Naive B cell (primary cell): ENCODE data around the gene POLR1H. TPM values are rescaled to one million over a fixed set of nuclear protein-coding genes. Genes with fewer than 3 reads are reported as not detected.

Experiments used
- ATAC-seq, 2 donors: fragments of 150-1000 bp; cut with Tn5 transposase; 2 replicates each; pipeline ENCODE4 v1.10.0; 2021; ENCODE audit warnings: low read depth in 2 of 2, mild to moderate bottlenecking in 2 of 2, moderate library complexity in 2 of 2
- DNase-seq: peaks from one replicate; pipeline ENCODE4 v3.0.0; 2022
- H3K27ac Mint-ChIP-seq, 6 donors: one replicate each; pipeline ENCODE4 v1.8.0; 2020 to 2022; ENCODE audit warnings: mild to moderate bottlenecking in 6 of 6, mixed read lengths in 6 of 6, moderate library complexity in 5 of 6, inconsistent platforms in 2 of 6
- H3K27me3 Mint-ChIP-seq, 3 donors: one replicate each; pipeline ENCODE4 v1.8.0; 2021 to 2022; ENCODE audit warnings: mixed read lengths in 3 of 3, mild to moderate bottlenecking in 1 of 3
- H3K36me3 Mint-ChIP-seq, 2 donors: one replicate each; pipeline ENCODE4 v1.8.0; 2020 to 2022; ENCODE audit warnings: mixed read lengths in 2 of 2, inconsistent platforms in 1 of 2, mild to moderate bottlenecking in 1 of 2
- H3K4me1 Mint-ChIP-seq, 3 donors: one replicate each; pipeline ENCODE4 v1.8.0; 2020 to 2022; ENCODE audit warnings: mixed read lengths in 3 of 3, inconsistent platforms in 1 of 3, mild to moderate bottlenecking in 1 of 3, moderate library complexity in 1 of 3
- H3K4me3 Mint-ChIP-seq, 8 donors: one replicate each; pipeline ENCODE4 v1.8.0; 2020 to 2022; ENCODE audit warnings: mild to moderate bottlenecking in 8 of 8, mixed read lengths in 8 of 8, moderate library complexity in 8 of 8, inconsistent platforms in 2 of 8
- H3K9me3 Mint-ChIP-seq, 7 donors: one replicate each; pipeline ENCODE4 v1.8.0; 2020 to 2022; ENCODE audit warnings: mixed read lengths in 7 of 7, mild to moderate bottlenecking in 5 of 7, inconsistent platforms in 2 of 7, moderate library complexity in 1 of 7
- polyA plus RNA-seq, 6 donors: library from polyadenylated mRNA; unstranded; fragments of 300-500 nt; fragmentation: Illumina TruSeq; gene quantifications; one replicate each; pipeline ENCODE4 v1.2.3, GENCODE V29; 2021; ENCODE audit warnings: low read depth in 6 of 6

Gene POLR1H
- polyA plus RNA-seq, 6 donors from 2014 or later = 40.2 to 102 (median 85.7) TPM

- H3K27me3 Mint-ChIP-seq = peaks cover 55 to 75% (median 59%) of the 10 kb centered on the region in 3 donors
- peaks cover 0 to 8% (median 0%) of the 10 kb centered on the region in 7 donors for H3K9me3 Mint-ChIP-seq
- DNase-seq = no peak
- H3K4me3 Mint-ChIP-seq = peak overlapping the region; percentile 76 to 96 (median 92)
- peak overlapping the region in 2 of 6 donors; percentile 85 to 90 for H3K27ac Mint-ChIP-seq
- ATAC-seq = no peak
- no peaks in the 10 kb centered on the region for H3K36me3 Mint-ChIP-seq
- peaks cover 30 to 36% (median 32%) of the 10 kb centered on the region in 3 donors for H3K4me1 Mint-ChIP-seq
Observed at GRCh38 chr6:30103872-30104179, 42.8 kb downstream of the POLR1H start.

GRCh38 chr6:30104661-30105060 is 43.6 kb downstream of the POLR1H start:
- H3K36me3 Mint-ChIP-seq = no peaks in the 10 kb centered on the region
- no peak overlapping the region for H3K27ac Mint-ChIP-seq
- H3K9me3 Mint-ChIP-seq = peaks cover 0 to 8% (median 0%) of the 10 kb centered on the region in 7 donors
- ATAC-seq (no peak), DNase-seq (no peak)
- peaks cover 52 to 70% (median 53%) of the 10 kb centered on the region in 3 donors for H3K27me3 Mint-ChIP-seq
- H3K4me1 Mint-ChIP-seq = peaks cover 30 to 36% (median 32%) of the 10 kb centered on the region in 3 donors
- no peak overlapping the region for H3K4me3 Mint-ChIP-seq

- H3K27ac Mint-ChIP-seq = no peak overlapping the region
- H3K27me3 Mint-ChIP-seq = peaks cover 52 to 69% (median 60%) of the 10 kb centered on the region in 3 donors
- H3K4me1 Mint-ChIP-seq = peaks cover 0 to 4% (median 0%) of the 10 kb centered on the region in 3 donors
- peaks cover 0 to 3% (median 0%) of the 10 kb centered on the region in 7 donors for H3K9me3 Mint-ChIP-seq
- no peak for ATAC-seq
- H3K4me3 Mint-ChIP-seq = no peak overlapping the region
- H3K36me3 Mint-ChIP-seq = no peaks in the 10 kb centered on the region
- DNase-seq = no peak
Observed at GRCh38 chr6:30111266-30111856, 50.3 kb downstream of the POLR1H start.

- peaks cover 48 to 72% (median 49%) of the 10 kb centered on the region in 3 donors for H3K27me3 Mint-ChIP-seq
- no peak overlapping the region for H3K27ac Mint-ChIP-seq
- DNase-seq (no peak), ATAC-seq (no peak)
- H3K9me3 Mint-ChIP-seq = peaks cover 0 to 2% (median 0%) of the 10 kb centered on the region in 7 donors
- H3K36me3 Mint-ChIP-seq = no peaks in the 10 kb centered on the region
- peaks cover 0 to 4% (median 0%) of the 10 kb centered on the region in 3 donors for H3K4me1 Mint-ChIP-seq
- no peak overlapping the region for H3K4me3 Mint-ChIP-seq
Observed at GRCh38 chr6:30112402-30112994, 51.4 kb downstream of the POLR1H start.

- Mint-ChIP-seq H3K4me3 (no peak within 1 kb of the TSS), H3K27ac (no peak within 1 kb of the TSS), H3K27me3 (peaks cover 47 to 71% (median 49%) of the 10 kb centered on the region in 3 donors), H3K9me3 (no peaks in the 10 kb centered on the region), H3K4me1 (peaks cover 0 to 4% (median 0%) of the 10 kb centered on the region in 3 donors), H3K36me3 (no peaks in the 10 kb centered on the region)
- DNase-seq = no peak
- ATAC-seq = peak; percentile 34 to 41
Observed at GRCh38 chr6:30113003-30113759, 52.1 kb downstream of the POLR1H start, which contains the start of gene TRIM31. TSS of gene TRIM31 (minus strand) at chr6:30113090. CDS start at chr6:30112805, 285 bp downstream.

GRCh38 chr6:30113841-30114240 is 52.8 kb downstream of the POLR1H start:
- Mint-ChIP-seq H3K36me3 (no peaks in the 10 kb centered on the region), H3K4me3 (no peak overlapping the region), H3K4me1 (peaks cover 0 to 4% (median 0%) of the 10 kb centered on the region in 3 donors), H3K27me3 (peaks cover 44 to 69% (median 47%) of the 10 kb centered on the region in 3 donors), H3K9me3 (no peaks in the 10 kb centered on the region), H3K27ac (no peak overlapping the region)
- DNase-seq (no peak), ATAC-seq (no peak)

Other genes starting within 250 kb of the POLR1H start
- 1 to 10 TPM in 5 of 6 donors, under 1 TPM in 1; 0.23 to 5.5 (median 1.4) TPM for gene HLA-G, start 233.4 kb upstream of the POLR1H start, polyA plus RNA-seq
- 1,000 to 10,000 TPM; 1,115 to 2,161 (median 1,804) TPM for gene HLA-A, start 118.7 kb upstream of the POLR1H start, polyA plus RNA-seq
- 100 to 1,000 TPM in 2 of 6 donors, 10 to 100 TPM in 4; 70.9 to 101 (median 84.8) TPM for gene PPP1R11, start 5.9 kb downstream of the POLR1H start, polyA plus RNA-seq
- gene RNF39, start 14.5 kb downstream of the POLR1H start, polyA plus RNA-seq = under 1 TPM in 2 of 6 donors, not detected in 4; 0.14 to 0.15 TPM
- gene TRIM31, start 51.8 kb downstream of the POLR1H start, polyA plus RNA-seq = not detected
- gene TRIM40, start 74.9 kb downstream of the POLR1H start, polyA plus RNA-seq = not detected
- gene TRIM10, start 99.9 kb downstream of the POLR1H start, polyA plus RNA-seq = under 1 TPM in 1 of 6 donors, not detected in 5; 0.18 TPM
- gene TRIM15, start 102.3 kb downstream of the POLR1H start, polyA plus RNA-seq = not detected
- gene TRIM26, start 152.1 kb downstream of the POLR1H start, polyA plus RNA-seq = 10 to 100 TPM; 20.4 to 70.0 (median 48.2) TPM